Measurements from ENCODE around the gene ISLR. TPM values are rescaled to one million over a fixed set of nuclear protein-coding genes. Genes with fewer than 3 reads are reported as not detected.

Gene ISLR, protein sequence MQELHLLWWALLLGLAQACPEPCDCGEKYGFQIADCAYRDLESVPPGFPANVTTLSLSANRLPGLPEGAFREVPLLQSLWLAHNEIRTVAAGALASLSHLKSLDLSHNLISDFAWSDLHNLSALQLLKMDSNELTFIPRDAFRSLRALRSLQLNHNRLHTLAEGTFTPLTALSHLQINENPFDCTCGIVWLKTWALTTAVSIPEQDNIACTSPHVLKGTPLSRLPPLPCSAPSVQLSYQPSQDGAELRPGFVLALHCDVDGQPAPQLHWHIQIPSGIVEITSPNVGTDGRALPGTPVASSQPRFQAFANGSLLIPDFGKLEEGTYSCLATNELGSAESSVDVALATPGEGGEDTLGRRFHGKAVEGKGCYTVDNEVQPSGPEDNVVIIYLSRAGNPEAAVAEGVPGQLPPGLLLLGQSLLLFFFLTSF
- total RNA-seq, result not detected in 2 replicates

DNA sequence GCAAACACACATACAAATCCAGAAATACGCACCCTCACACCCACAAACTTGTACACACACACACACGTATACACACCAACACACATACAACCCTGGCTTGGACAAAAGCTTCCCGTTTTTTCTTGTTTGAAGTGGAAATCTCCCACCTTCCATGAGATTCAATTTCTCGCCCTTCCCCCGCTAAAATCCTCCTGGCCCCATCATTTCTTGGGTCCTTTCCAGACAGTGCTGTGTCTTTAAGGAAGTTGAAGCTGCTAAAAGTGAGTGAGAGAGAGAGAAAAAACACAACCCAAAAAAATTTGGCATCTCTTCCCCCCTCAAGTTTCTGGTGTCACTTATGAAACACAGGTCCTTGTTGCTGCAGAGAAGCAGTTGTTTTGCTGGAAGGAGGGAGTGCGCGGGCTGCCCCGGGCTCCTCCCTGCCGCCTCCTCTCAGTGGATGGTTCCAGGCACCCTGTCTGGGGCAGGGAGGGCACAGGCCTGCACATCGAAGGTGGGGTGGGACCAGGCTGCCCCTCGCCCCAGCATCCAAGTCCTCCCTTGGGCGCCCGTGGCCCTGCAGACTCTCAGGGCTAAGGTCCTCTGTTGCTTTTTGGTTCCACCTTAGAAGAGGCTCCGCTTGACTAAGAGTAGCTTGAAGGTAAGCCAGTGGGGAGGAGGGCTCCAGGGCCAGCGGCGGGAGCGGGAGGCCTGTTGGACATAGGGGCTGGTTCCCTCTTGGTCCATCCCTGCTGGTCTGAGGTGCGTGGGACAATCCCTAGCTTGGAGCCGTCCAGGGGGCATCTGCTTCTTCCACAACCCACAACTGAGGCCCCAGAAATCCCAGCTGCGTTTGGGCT is at the start of gene ISLR:
TSS of gene ISLR (plus strand) at position 331 of the 839 bp plus-strand sequence. CDS start 1,149 bp downstream, outside the sequence.
- H3K4me1 Mint-ChIP-seq (ENCODE audit: low read depth), result no peaks in the 10 kb centered on the region
- no peak for DNase-seq (ENCODE audit: low spot score)
- H3K9me3 Mint-ChIP-seq, result no peaks in the 10 kb centered on the region
- H3K27me3 Mint-ChIP-seq (ENCODE audit: low read depth), result no peaks in the 10 kb centered on the region
- no peak within 1 kb of the TSS for H3K4me3 Mint-ChIP-seq (ENCODE audit: low read depth)
- no peaks in the 10 kb centered on the region for H3K36me3 Mint-ChIP-seq (ENCODE audit: low read depth)
- no peak within 1 kb of the TSS for H3K27ac Mint-ChIP-seq
- intact Hi-C loops (cut with micrococcal nuclease), result no loop called here

DNA sequence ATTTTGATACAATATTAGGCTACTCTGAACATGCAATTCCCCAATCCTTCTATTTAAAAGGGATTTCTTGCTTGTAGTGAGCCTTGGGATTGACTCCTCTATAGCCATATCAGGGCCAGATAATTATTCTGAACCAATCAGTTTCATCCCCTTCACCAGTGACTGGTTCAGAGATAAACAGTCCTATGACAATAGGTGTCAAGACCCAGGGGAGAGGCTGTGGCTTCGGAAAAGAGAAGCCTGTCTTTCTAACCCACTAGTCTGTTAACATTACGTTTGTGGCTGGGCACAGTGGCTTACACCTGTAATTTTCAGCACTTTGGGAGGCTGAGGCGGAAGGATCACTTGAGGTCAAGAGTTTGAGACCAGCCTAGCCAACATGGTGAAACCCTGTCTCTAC is 49.3 kb upstream of the ISLR start:
- DNase-seq (ENCODE audit: low spot score), result no peak
- Mint-ChIP-seq H3K27ac (no peak overlapping the region), H3K36me3 (ENCODE audit: low read depth) (no peaks in the 10 kb centered on the region), H3K9me3 (no peaks in the 10 kb centered on the region), H3K27me3 (ENCODE audit: low read depth) (peaks cover 36% of the 10 kb centered on the region), H3K4me3 (ENCODE audit: low read depth) (no peak overlapping the region), H3K4me1 (ENCODE audit: low read depth) (peaks cover 5% of the 10 kb centered on the region)
- intact Hi-C loops (cut with micrococcal nuclease), result loop anchor here (5.0 kb wide), 1 partner anchor 33 kb away; no protein-coding TSS in a partner anchor

DNA sequence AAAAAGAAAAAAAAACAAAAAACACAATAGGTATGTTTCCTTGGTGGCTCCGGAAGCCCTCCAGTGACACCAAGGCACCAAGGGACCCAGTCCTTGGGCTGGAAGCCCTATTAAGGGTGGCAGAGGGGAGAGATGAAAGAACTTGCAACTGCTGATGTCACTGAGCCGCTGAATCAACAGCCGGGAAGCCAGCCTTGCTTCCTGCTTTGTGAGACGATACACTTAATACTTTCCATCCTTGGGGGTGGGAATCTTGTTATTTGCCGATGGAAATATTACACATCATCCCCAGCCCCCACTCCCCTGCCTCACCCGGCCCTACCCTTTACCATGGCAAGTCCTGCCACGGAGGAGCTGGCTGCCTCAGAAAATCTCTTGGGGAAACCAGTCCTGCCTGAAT is 48.8 kb upstream of the ISLR start:
- H3K27ac Mint-ChIP-seq, result no peak overlapping the region
- DNase-seq (ENCODE audit: low spot score), result no peak
- H3K27me3 Mint-ChIP-seq (ENCODE audit: low read depth), result peaks cover 42% of the 10 kb centered on the region
- H3K9me3 Mint-ChIP-seq, result no peaks in the 10 kb centered on the region
- intact Hi-C loops (cut with micrococcal nuclease), result loop anchor here (5.0 kb wide), 4 partner anchors 33 to 198 kb away; no protein-coding TSS in a partner anchor
- no peaks in the 10 kb centered on the region for H3K36me3 Mint-ChIP-seq (ENCODE audit: low read depth)
- H3K4me3 Mint-ChIP-seq (ENCODE audit: low read depth), result no peak overlapping the region
- peaks cover 5% of the 10 kb centered on the region for H3K4me1 Mint-ChIP-seq (ENCODE audit: low read depth)

DNA sequence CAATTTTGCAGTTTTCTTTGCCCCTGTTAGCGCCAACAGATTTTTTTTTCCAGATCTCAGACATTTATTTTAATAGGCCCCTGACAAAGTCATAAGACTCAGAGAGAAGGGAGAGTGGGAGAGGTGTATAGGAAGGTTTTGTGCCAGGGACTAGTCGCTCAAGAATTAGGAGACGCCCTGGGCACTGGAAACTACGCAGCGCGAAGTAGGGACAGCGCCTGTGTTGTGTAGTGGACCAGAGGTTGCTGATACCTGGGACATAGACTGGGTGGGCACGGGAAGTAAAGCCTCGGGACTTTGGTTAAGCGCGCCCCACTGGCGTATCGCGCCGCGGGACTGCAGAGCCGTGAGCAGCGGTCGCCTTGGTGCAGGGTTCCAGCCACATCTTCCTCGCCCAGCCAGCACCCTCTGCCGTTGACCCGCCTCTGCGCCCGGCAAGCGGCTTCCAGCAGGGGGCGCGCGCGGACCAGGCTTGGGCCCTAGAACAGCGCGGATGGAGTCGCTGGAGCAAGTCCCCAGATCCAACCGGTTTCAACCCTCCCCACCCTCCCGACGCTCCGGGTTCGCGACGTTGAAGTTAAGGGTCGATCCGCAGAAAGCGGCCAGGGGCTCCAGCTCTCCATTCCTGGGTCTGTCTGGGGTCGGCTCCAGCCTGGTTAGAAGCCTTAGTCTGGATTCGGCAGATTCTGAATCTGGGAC is 46.1 kb upstream of the ISLR start:
- Mint-ChIP-seq H3K9me3 (no peaks in the 10 kb centered on the region), H3K36me3 (ENCODE audit: low read depth) (no peaks in the 10 kb centered on the region), H3K27me3 (ENCODE audit: low read depth) (peaks cover 62% of the 10 kb centered on the region), H3K4me1 (ENCODE audit: low read depth) (peaks cover 8% of the 10 kb centered on the region), H3K27ac (no peak overlapping the region), H3K4me3 (ENCODE audit: low read depth) (no peak overlapping the region)
- DNase-seq (ENCODE audit: low spot score), result peak; percentile 80
- intact Hi-C loops (cut with micrococcal nuclease), result loop anchor here (5.0 kb wide), 3 partner anchors 155 to 195 kb away; no protein-coding TSS in a partner anchor

DNA sequence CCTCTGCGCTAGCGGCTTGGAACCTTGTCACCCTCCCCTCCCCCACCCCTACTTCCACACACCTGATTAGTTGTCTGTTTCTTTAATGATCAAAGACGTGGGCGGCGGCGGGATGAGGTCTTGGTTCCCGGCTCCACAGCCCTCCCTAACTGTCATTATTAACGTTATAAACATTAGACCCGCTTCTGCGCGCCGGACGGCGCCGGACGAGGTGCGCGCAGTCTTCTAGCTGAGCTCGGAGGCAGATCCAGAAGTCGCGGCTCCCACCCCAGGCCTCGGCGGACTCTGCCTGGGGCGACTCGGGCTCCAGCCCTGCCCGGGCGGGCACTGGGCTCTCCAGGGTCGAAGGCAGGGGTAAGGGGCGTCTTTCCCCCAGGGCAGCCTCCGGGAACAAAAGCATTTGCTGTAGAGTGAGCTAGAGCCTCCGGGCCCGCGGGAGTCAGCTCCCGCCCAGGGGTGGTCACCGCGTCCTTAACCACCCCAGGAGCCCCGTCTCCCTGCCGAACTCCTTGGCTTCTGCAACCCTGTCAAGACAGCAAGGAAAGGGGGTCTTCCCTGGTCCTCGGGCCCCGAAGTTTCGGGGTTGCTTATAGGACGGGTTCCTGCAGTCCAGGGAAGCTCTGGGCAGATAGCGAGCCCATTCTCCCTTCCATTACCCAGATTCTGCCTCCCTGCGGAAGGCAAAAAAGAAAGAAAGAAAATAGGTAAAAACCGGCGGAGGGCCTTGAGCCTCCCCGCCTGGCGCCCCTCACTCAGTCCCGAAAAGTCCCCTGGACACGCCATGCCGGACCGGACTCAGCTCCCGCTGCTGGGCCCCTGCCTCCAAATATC is 45.3 kb upstream of the ISLR start:
- Mint-ChIP-seq H3K27ac (no peak overlapping the region), H3K27me3 (ENCODE audit: low read depth) (peaks cover 65% of the 10 kb centered on the region), H3K4me1 (ENCODE audit: low read depth) (peaks cover 5% of the 10 kb centered on the region), H3K9me3 (no peaks in the 10 kb centered on the region), H3K36me3 (ENCODE audit: low read depth) (no peaks in the 10 kb centered on the region), H3K4me3 (ENCODE audit: low read depth) (no peak overlapping the region)
- intact Hi-C loops (cut with micrococcal nuclease), result loop anchor here (5.0 kb wide), 3 partner anchors 156 to 194 kb away; no protein-coding TSS in a partner anchor
- no peak for DNase-seq (ENCODE audit: low spot score)

DNA sequence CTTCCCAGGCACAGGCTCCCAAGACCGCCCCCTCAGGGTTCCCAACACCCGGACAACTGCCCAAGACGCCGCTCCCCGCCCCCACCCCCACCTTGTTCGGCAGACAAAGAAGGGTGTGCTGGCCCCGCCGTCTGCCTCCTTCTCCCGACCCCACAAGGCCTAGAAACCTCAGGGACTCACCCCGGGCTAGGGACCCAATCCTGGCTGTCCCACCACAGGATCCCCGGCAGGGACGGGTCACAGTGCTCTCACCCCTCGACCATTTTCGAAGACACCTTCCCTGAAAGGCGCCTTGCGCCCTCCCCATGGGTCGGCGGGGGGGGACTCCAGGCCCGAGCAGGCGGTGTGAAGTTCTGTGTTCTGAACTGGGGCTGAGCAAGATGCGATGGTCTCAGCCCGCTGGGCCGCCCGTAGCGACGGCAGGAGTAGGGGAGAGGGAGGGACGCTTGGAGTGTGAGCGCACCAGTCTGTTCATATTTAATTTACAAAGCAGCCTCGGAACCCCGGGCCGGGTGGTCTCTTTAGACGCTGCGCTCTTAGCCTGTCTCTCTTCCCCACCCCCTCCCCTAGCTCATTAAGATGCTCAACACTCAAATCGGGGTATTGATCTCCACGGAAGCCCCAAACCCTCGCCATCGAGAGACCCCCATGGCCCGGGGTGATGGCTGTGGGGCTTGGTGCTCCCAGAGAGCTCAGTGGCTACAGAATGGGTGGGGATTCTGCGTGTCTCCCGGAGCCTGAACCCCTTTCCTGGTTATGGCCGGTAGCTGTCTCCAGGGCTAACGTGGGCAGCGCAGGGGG is 44.5 kb upstream of the ISLR start:
- H3K4me1 Mint-ChIP-seq (ENCODE audit: low read depth), result peaks cover 5% of the 10 kb centered on the region
- no peak overlapping the region for H3K4me3 Mint-ChIP-seq (ENCODE audit: low read depth)
- no peaks in the 10 kb centered on the region for H3K9me3 Mint-ChIP-seq

DNA sequence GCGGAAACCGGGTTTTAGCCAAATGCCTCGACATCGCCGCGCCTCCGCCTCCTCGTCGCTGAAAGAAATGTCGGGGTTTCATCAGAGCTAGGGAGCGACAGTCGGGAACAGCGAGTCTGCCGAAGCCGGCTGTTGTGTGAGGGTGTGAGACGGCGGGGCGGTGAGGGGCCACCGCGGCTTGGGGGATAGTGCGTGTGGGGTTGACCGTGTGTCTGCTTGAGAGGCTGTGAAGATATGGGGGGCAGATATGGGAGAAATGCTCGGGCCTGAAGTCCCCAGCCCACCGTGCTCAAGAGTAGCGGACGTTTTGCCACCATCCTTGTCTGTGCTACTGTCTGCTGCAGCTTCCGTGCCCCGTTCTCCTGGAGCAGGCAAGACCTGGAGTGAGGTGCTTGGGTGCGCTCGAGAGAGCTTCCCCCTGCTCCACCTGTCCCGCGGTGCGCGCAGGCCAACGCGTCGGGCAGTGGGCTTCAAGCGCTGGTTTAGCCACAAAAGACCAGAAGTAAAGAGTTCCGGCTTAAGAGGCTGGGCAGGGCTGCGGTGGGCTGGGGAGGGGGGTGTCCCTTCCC is 43.8 kb upstream of the ISLR start:
- Mint-ChIP-seq H3K27me3 (ENCODE audit: low read depth) (peaks cover 74% of the 10 kb centered on the region), H3K27ac (peak overlapping the region; percentile 19), H3K4me1 (ENCODE audit: low read depth) (peaks cover 5% of the 10 kb centered on the region), H3K4me3 (ENCODE audit: low read depth) (no peak overlapping the region), H3K36me3 (ENCODE audit: low read depth) (no peaks in the 10 kb centered on the region), H3K9me3 (no peaks in the 10 kb centered on the region)
- intact Hi-C loops (cut with micrococcal nuclease), result loop anchor here (5.0 kb wide), 3 partner anchors 157 to 193 kb away; no protein-coding TSS in a partner anchor
- DNase-seq (ENCODE audit: low spot score), result no peak

More for the DNA sequence above, 44.5 kb upstream of the ISLR start:
- intact Hi-C loops (cut with micrococcal nuclease), result loop anchor here (5.0 kb wide), 3 partner anchors 157 to 193 kb away; no protein-coding TSS in a partner anchor
- Mint-ChIP-seq H3K27ac (peak overlapping the region; percentile 19), H3K36me3 (ENCODE audit: low read depth) (no peaks in the 10 kb centered on the region), H3K27me3 (ENCODE audit: low read depth) (peaks cover 71% of the 10 kb centered on the region)
- DNase-seq (ENCODE audit: low spot score), result no peak

DNA sequence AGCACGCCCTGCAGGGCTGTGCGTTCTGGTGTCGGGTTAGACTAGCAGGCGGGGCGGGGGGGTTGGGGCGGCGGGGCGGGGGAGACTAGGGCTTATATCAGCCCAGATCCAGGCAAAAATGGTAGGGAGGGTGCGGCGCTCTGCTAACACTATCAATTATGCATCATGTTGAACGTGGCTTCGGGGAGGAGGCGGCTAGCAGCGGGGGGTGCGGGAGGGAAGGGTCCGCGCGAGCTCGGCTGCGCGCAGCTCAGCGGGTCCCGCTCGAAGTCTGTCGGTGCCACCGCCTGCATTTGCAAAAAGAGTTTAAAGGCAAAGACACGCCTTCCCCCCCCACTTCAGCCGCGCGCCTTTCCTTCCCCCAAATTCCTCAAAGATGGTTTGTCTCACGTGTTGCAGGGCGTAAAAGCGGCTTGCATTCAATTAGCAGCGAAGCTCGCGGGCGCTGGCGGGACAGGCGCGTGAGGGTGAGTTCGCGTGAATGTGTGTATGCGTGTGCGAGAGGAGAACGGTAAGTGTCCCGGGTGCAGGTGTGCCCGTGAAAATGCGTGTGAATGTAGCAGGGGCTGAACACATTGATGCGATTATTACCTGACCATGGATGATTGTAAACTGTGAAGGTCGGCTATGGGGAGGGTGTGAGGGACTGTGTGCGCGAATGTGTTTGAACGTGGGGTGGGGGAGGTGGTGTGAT is 43.2 kb upstream of the ISLR start, which contains the start of gene ISLR2:
TSS of gene ISLR2 (plus strand) at position 432 of the 694 bp plus-strand sequence. CDS start 2,169 bp downstream, outside the sequence.
- Mint-ChIP-seq H3K4me1 (ENCODE audit: low read depth) (peaks cover 8% of the 10 kb centered on the region), H3K27me3 (ENCODE audit: low read depth) (peaks cover 78% of the 10 kb centered on the region), H3K36me3 (ENCODE audit: low read depth) (no peaks in the 10 kb centered on the region), H3K4me3 (ENCODE audit: low read depth) (no peak within 1 kb of the TSS), H3K27ac (peak within 1 kb of the TSS; percentile 19), H3K9me3 (no peaks in the 10 kb centered on the region)
- DNase-seq (ENCODE audit: low spot score), result no peak
- intact Hi-C loops (cut with micrococcal nuclease), result no loop called here

DNA sequence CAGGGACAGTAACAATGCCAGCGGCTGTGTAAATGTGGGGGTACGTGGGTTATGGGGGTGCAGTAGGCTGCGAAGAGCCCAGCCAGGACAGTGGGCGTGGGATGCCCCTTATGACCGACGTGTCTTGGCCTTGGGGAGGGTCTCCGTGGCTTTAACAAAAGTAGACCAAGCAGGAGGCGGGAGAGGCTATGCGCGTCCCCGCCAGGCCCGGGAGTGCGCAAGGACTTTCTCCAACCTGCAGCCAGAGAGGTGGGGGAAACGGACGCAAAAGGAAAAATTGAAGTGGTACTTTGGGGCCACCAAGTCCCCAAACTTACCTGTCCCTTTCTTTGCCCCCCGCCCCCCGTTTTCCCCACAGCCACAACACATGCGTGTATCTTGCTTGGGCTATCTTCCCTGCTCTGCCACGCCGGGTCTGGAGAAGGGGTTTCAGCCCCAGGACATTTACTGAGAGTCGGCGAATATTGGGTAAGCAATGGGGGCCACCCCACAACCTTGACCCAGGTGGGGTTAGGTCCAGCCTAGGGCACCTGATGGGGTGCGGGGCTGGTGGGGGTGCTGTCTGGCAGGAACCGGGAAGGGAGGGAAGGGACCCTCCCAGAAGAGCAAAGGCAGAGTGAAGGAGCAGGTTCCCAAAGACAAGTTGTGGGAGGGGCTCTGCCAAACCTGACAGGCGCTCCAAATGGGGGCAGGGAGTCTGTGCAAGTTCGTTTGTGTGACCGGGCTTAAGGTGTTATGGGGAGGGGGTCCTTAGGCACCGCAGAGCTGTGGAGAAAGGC is 42.5 kb upstream of the ISLR start:
- H3K27ac Mint-ChIP-seq, result no peak overlapping the region
- H3K27me3 Mint-ChIP-seq (ENCODE audit: low read depth), result peaks cover 82% of the 10 kb centered on the region
- intact Hi-C loops (cut with micrococcal nuclease), result no loop called here
- no peak for DNase-seq (ENCODE audit: low spot score)
- peaks cover 8% of the 10 kb centered on the region for H3K4me1 Mint-ChIP-seq (ENCODE audit: low read depth)
- no peaks in the 10 kb centered on the region for H3K9me3 Mint-ChIP-seq
- no peaks in the 10 kb centered on the region for H3K36me3 Mint-ChIP-seq (ENCODE audit: low read depth)
- H3K4me3 Mint-ChIP-seq (ENCODE audit: low read depth), result no peak overlapping the region

All from activated T-helper 2 cell treated with anti-CD3 and anti-CD28 coated beads, Interferon-gamma antibody, Interleukin-2, Interleukin-4, amounts not matched to agents 10 μg/mL and 5 μg/mL and 100 μg/mL, durations not matched to agents 14 hours and 24 hours and 36 hours (primary cell).